ENCODE data around the gene PLXNA4.
A peak's percentile ranks its signal among the peaks of the same experiment; 100 is the strongest.

Gene PLXNA4

DNA sequence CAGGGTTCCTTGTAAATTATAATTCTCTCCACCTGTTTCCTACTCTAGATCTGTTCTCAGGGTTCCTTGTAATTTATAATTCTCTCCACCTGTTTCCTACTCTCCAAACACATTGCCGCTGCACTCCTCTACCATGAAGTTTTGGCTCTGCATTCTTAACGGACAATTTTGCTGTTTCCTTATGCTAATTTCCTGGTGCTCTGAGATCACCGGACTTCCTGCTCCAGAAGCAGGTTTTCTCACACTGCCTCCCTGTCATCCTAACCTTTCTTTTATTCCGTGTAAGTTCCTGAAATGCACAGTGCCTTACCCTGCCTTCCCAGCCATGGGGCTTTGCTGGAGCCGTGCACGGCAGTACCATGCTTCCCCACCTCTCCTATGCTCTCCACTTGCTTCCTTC lies 256.8 kb downstream of the PLXNA4 start:
- no peak for DNase-seq (ENCODE audit: low read depth, low spot score)

DNA sequence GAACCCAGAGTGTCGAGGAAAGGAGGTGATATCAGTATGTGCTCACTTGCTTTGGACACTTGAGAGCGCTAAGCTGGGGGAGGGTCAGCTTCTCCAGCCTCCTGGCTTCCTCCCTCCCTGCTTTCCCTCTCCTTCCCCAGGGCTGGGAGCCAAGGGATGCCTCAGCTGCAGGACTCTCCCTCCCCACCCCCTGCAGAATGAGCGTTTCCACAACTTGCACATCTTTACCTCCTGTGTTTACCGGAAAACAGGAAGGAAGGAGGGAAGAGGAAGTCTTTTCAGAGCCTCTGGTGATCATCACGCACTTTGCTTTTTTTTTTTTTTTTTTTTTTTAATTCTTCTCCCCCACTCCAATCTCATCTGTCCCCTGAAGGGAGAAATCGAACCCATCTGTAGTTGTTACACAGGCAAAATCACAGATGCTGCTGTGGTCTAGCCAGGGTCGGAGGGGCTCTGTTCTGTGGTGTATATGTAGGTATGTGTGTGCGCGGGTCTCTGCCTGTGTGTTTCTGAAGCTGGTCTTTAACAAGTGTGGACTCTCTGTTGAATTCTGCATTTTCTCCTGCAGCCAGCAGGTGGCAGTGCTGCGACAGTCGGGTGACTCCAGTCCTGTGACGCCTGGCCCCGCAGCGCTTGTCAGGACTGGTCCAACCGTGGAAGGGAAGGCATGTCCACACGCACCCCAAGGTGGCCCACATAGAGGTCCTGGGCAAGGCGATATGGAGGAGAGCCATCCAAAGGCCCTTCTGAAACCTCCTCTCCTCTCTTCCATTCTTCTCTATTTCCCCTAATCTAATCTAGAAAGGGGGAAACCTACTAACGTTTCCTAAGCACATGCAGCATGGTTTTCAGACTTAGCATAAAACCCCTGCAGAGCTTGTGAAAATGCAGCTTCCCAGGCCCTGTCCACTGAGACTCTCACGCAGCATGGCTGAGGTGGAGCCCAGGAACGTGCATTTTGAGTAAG lies 257.6 kb downstream of the PLXNA4 start:
- peak; percentile 94 for DNase-seq (ENCODE audit: low read depth, low spot score)

DNA sequence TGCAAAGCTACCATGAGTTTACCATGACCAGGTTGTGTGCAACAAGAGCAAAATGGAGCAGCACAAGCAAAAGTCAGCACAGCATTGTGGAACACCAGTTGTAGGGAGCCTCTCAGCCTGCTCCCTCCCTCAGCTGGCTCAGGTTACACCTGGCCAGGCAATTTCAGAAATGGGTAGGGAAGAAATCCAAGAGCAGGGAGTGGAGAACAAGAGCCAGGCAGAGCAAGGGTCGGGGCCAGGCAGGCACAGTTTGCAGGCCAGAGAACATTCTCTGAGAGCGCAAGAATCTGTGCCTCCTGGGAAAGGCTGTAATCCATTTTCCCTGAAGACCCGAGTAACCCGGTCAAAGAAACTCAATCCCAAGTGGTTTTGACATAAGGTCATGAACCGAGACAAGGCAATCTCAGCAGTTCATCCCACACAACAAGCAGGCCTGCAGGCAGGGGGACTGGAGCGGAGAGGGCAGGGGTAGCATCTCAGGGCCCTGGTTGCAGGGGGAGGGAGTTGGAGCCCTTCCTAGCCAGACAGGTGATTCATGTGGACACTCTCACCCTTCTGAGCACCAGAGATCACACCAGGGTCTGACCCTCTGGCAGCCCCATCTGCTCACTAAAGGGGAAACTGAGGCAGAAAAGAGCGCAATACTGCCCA lies 258.4 kb downstream of the PLXNA4 start:
- DNase-seq (ENCODE audit: low read depth, low spot score), result no peak

DNA sequence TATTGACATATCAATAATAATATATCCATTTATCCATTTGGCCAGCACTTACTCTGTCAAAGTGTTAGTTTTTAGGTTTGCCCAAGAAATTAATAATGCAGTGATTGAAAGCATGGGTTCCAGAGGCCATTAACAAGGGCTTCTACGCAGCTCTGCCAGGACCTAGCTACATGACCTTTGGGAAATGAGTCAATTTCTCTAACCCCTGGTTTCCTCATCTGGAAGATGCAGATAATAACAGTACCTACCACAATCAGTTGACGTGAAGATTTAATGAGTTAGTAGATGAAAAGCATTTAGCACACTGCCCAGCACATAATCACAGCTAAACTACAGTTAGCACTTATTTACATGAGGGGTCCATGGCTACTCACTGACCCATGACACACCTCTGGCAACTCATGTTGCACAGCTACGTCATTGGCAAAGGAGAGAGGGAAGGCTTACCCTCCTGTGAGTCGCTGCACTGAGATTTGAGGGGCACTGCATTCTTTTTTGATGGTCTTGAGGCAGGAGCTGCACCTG lies 263.7 kb downstream of the PLXNA4 start:
- no peak for DNase-seq (ENCODE audit: low read depth, low spot score)

DNA sequence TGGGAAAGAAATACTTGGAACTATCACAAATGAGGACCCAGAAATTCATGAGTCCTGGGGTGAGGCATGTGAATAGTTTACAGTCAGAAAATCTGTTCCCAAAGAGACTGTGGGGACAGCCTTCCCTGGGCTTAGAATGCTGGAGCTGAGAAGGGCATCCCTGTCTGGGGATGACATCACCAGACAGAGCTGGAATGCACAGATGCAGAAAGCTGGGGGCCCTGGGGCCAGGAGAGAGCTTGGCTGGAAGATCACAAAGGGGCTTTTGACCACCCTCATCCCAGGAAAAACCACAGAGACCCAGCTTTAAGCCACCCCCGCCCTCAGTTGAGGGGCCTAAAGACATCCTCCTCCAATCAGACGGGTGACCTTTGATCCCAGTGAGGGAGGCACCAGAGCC lies 264.5 kb downstream of the PLXNA4 start:
- DNase-seq (ENCODE audit: low read depth, low spot score), result peak; percentile 35

DNA sequence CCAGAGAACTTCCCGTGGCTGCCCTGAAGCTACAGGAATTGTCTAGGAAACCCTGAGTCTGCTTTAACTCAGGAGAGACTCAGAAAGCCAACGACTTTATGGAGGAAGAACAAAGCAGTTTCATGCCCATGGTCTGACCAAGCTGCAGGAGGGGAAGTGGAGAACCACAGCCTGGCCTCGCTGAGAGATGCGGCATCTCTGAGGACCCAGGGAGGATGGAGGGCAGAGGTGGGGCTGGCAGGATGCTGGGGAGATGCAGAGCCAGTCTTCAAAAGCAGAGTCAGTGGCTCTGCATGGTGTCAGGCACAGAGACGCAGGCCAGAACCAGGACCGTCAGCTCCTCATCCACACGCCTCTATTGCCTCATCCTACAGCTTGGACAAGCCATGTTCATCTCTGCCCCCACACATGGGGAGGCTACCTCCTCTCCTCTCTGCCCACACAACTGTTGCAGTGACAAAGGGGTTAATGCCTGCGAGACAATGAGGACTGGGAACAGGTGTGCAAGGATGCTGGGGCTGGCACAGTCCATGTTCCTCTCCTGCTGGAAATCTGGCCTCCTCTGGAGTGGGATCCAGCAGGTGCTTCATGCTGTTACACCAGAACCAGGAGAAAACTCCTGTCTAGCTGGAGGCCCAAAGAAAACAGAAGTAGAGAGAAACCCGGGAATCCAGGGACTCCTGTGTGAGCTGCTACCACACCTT lies 267.0 kb downstream of the PLXNA4 start:
- DNase-seq (ENCODE audit: low read depth, low spot score), result no peak

DNA sequence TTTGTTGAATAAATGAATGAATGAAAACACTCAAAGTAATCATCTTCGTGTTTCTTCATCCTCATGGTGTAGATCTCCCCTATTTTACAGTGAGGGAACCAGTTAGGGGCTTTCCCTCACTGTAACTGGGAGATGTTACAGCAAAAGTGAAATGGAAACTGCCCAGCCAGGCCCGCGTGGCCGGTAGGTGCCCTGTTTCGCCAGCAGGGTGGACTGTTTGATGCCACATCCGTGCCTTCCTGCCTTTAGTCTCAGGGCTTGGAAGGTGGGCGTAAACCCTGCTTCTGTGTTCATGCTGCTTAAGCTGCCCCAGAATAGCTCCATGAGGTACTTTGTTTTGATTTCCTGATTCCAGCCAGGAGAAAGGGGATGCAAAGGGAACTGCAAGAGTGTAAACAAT lies 268.8 kb downstream of the PLXNA4 start:
- peak; percentile 35 for DNase-seq (ENCODE audit: low read depth, low spot score)

DNA sequence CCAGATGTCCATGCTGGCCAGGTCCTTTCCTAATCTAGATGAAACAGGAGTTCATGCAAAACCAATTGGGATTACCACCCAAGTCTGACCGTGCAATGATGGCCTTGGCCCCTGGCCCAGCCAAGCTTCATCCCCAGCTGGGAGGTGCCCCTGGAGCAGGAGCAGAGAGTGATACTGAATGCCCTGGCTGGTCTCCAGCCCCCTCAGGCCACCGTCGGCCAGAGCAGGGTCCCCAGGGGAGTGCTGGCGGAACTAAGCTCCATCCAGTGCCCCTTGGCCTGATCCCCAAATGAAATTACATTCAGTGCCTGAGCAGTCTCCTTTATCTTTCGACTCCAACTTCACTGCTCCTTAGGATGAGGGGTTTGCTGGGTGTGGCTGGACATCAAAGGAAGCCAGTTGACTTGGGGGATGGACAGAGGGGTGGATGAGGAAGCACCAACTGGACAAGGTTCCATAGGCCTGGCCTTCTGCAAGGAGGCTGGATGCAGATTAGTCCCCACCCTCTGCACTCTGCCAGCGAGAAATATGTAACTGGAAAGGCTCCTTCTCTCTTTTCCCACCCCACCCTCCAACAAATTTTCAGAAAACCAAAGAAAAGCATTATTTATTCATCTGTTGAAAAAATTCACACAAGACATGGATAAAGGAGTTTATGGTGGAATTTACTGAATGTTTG lies 275.5 kb downstream of the PLXNA4 start:
- no peak for DNase-seq (ENCODE audit: low read depth, low spot score)

DNA sequence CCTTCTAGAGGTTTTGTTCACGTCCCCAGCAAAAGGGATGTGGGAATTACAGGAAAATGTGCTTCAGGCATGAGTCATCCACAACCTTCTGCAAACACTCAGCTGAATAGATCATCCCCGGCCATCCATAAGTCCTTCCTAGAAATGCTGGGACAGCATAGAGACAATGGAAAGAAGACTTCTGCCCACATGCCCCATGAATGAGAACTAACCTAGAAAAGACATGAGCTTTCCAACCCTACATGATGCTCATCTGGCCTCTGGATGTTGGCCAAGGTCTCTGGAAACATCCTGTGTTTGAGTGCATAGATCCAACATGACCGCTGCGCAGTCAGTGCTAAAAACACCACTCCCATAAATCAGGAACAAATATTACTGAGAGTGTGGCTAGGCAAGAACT lies 277.5 kb downstream of the PLXNA4 start:
- DNase-seq (ENCODE audit: low read depth, low spot score), result peak; percentile 75

DNA sequence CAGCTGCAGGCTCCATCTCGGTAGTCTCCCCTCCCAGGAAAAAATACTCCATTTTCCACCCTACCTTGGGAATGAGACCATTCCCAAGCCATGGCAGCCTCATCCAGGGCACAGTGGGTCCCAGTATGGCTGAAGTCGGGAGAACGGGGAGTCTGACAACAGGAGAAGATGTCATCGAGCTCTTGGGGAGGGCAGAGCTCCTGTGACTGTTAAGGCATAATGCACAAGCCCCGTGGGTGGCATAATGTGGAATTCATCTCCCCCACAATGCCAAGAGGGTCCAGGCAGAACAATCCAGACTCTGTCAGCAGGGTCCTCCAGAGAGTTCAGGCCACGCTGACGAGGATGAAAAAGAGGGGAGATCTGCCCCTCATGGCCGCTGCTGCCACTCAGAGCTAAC lies 279.4 kb downstream of the PLXNA4 start:
- DNase-seq (ENCODE audit: low read depth, low spot score), result no peak

DNA sequence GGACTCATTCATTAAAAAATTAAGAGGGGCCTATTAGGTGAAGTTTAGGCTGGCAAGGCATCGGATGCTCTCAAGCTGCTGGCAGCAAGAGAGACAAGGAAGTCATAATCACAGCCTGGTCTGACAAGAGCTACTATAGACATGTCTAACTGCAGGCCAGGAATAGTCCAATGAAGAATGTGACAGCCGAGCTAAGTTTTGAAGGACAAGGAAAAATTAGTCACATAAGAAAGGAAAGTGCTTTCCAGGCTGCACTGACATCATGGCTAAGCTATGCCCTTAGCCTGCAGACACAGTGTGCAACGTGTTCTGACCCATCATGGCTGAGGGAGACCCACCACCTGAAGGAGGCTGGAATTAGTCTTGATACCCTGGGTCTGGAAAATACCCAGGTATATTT lies 281.1 kb downstream of the PLXNA4 start:
- peak; percentile 57 for DNase-seq (ENCODE audit: low read depth, low spot score)

DNA sequence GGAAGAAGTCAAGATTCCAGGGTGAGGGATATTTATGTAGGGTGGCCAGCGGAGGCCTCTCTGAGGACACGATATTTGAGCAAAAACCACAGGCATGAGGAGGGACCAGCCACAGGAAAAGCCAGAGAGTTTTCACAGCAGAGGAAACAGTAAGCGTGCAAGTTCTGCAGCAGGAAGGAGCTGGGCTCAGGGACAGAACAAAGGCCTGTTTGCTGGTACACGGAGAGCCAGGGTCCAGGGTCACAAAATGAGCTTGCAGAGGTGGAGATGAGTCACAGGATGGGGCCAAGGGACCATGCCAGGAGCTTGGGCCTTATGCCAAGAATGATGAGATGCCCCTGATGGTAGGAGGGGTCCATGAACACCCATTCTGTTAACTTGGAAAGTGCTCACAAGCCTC lies 283.5 kb downstream of the PLXNA4 start:
- peak; percentile 76 for DNase-seq (ENCODE audit: low read depth, low spot score)

DNA sequence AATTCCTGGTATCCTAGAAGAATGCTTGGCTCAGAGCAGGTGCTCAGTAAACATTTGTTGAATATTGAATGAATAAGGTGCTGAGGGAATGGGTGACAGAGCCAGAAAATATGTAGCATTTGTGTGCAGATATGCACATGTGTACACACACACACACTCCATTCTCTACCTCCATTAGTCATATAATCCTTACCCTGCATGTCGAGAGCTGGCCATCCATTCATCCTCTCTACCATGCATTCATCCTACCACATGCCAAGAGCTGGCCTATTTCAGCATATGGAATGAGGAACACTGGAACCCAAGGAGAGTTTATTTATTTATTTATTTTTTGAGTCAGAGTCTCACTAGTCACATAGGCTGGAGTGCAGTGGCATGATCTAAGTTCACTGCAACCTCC lies 284.8 kb downstream of the PLXNA4 start:
- peak; percentile 20 for DNase-seq (ENCODE audit: low read depth, low spot score)

DNA sequence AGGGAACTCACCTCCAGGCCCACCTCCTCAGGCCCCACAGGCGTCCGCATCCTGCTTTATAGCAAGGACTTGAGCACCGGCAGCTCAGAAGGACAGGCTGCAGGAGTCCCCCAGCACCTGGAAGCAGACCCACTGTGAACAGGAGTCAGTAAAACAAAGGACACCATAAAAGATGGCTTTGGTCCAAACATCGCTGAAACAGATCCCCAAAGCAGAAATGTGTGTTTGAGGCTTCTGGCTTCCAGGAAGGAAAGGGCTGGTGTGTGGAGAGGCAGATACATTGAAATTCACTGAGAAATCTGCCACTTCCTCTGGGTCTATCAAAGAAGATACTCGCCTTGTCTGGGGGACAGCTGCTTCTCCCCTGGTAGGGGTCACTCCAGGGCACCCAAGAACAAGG lies 286.2 kb downstream of the PLXNA4 start:
- DNase-seq (ENCODE audit: low read depth, low spot score), result no peak

DNA sequence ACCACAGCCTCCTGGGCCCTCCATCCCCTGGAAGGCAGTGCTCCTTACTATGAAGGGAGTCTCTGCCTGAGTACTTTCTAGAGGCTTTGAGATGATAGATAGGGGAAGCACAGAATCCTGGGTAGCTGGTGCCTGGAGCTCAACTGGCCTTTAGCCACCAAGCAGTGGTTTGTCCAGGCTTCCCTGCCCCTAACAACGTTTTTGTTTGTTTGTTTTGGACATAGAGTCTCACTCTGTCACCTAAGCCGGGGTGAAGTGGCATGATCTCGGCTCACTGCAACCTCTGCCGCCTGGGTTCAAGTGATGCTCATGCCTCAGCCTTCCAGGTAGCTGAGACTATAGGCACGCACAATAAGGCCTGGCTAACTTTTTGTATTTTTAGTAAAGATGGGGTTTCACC lies 289.4 kb downstream of the PLXNA4 start:
- no peak for DNase-seq (ENCODE audit: low read depth, low spot score)

DNA sequence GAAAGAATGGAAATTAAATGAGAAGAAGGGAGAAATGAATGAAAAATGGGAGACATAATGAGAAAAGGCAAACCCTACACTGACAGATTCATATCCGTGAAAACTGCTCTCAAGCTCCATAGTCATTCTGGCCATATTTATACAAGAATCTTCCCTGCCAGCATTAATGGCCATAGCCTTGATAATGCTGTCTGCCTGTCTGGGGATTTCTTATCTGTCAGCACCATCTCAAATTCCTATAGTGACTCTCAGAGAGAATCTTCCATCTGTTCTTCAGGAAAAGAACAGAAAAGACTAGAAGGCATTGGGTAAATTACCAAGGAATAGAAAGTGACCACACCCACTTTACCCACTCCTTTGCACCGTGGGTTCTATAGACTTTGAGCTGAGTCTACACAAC lies 295.9 kb downstream of the PLXNA4 start:
- no peak for DNase-seq (ENCODE audit: low read depth, low spot score)

DNA sequence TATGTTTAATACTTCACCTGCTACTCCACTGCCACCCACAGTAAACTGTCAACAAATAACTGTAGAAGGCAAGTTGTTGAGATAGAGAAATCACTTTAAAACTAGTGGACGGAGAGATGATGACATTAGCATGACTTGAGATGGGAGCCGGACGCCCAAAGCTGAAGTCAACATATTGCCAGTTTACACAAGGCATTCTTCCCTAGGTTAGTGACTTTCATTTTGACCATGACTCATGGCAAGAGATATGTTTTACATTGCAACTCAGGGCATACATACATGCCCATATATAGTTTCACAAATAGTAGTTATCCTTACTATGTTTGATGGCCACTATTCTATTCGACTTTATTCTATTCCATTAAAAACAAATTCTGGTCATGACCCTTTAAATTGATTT lies 296.6 kb downstream of the PLXNA4 start:
- DNase-seq (ENCODE audit: low read depth, low spot score), result no peak

DNA sequence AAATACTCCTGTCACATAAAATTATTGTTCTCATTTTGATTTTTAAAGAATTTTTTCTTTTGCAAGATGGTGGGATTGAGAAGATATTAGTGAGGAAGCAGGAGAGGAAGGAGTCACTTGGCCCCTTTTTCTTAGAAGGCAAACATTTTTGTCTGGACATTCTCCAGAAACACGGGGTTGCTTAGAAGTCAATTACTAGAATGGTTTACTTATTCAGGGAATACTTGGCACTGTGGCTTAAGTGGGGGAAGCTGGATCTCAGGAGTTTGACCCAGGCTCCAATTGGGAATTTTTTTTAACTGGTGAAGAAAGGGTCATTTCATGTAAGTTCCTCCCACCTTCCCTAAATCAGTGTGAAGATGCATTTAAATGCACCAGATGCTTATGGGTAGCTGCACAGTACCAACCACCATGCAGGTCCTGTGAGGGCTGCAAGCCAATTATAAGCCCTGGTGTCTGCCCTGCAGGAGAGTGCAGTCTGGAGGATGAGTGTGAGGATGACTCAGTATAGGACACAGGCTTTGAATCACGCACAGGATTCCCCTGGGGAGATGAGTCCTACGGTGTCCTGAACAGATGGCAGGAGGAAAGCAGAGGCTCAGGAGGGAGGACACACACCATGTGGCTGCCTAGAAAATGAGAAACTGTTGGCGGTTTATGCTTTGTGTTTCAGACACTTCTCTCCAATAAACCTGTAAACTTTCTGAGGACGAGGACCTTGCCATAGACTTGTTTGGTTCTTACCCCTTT lies 299.1 kb downstream of the PLXNA4 start:
- DNase-seq (ENCODE audit: low read depth, low spot score), result no peak

DNA sequence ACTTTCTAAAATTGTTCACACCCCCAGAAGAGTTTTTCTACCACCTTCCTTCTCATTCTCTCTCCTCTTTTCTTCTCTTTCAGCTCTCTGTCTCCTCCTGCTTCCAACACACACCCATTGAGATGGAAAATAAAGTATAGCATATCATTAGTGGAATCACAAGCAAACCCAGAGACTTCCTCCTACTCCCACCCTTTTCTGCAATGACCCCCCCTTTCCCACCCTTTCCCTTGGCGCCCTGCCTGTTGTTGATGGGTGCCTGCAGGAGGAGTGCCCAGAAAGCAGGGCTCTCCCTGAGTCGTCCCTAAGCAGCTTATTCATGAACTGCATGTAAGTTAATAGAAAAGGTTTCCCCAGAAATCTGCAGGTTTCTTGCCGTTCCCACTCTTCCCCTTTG lies 300.0 kb downstream of the PLXNA4 start:
- no peak for DNase-seq (ENCODE audit: low read depth, low spot score)

DNA sequence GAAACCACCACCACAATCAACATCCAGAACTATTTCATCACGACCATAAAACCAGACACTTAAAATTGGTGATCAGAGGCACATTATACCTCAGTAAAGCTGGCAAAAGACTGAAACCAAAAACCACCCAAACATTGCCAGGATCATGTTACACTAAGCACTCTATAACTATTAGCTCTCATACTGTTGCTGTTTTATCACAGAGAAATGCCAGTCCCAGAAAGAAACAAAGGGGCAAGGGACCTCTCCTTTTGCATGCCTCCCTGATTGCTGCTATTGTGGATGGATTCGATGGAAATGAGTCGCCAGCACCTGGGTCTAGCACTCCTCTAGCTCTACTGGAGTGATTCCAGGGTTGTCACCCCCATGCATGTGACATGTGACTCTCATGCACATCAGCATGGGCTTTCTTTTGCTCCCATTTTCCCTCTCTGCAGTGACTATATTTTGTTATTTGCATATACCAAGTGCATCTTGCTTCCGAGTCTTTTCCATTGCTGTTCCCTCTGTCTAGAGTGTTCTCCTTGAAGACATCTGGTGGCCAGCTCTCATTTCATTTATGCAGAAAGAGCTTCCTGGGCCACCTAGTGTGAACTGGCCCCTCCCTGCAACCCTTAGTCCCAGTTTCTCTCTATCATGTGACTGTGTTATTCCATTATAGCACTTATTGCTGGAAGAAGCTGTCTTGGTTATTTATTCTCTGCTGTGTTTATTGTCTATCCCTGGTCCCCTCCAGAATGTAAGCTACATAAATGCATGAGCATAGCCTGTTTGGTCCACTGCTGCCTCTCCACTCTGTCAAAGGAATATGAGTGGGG lies 300.6 kb downstream of the PLXNA4 start:
- DNase-seq (ENCODE audit: low read depth, low spot score), result no peak
